ENCODE results near the gene CRADD. TPM values are rescaled to one million over a fixed set of nuclear protein-coding genes. Genes with fewer than 3 reads are reported as not detected.

The CRADD gene
- total and polyA plus RNA-seq, 10 of the 15 experiments (the other 5 are each of a cell fraction or from before 2014, with no cell fraction given) = 7.6 to 15.5 (median 11.7) TPM

DNA sequence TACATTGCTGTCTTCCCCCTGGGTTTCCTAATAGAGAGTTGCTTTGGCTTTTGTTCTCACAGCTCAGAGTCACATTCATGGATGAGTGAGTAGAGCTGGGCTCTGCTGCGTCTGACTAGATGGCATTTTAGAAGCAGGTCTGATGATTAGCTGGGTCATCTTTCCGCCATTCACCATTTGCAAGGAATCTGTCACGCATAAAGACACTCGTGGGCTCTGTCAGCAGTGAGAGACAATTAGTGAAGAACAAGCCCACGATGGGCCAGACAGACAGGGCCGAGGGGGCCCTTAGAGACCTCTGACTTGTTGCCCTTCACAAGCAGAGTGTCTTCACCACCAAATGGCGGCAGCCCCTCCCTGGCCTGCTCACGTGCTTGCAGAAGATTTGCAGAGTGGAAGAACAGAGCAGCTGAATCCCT is 175.0 kb downstream of the CRADD start:
- H3K27me3 ChIP-seq (replicated peaks in 1 of 2; ENCODE audit: control insufficient read depth in 2 of 2, insufficient read depth in 2 of 2, low read length in 1 of 2) = no peaks in the 10 kb centered on the region
- 67% methylated on average over 8 of the region's 8 CpGs for WGBS (ENCODE audit: insufficient coverage, insufficient replicate concordance, low lambda C conversion rate, missing lambda C conversion rate)
- in situ Hi-C loops (cut with MboI) = no loop called here
- H4K20me1 ChIP-seq (ENCODE audit: control insufficient read depth, insufficient read depth) = no peaks in the 10 kb centered on the region
- SMC1A ChIA-PET (ENCODE audit: uncharacterized antibody, unreplicated experiment) = interaction anchor here (1.0 kb wide), 1 partner anchor 50 kb away, joined by 3 read pairs; no protein-coding TSS in a partner anchor
- TF ChIP-seq, protein P1, sequence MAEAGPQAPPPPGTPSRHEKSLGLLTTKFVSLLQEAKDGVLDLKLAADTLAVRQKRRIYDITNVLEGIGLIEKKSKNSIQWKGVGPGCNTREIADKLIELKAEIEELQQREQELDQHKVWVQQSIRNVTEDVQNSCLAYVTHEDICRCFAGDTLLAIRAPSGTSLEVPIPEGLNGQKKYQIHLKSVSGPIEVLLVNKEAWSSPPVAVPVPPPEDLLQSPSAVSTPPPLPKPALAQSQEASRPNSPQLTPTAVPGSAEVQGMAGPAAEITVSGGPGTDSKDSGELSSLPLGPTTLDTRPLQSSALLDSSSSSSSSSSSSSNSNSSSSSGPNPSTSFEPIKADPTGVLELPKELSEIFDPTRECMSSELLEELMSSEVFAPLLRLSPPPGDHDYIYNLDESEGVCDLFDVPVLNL (IDR thresholded peaks at IDR 0.05; ENCODE audit: low read depth, low read length) = no peak
- no peak for FAIRE-seq
- CTCF ChIA-PET = interaction anchor here (0.7 to 1.3 kb wide), 2 partner anchors 250 to 349 kb away, joined by 3 to 4 read pairs; no protein-coding TSS in a partner anchor
- no peak for ATAC-seq
- no peaks in the 10 kb centered on the region for H3K36me3 ChIP-seq (ENCODE audit: control insufficient read depth in 2 of 2, insufficient read depth in 2 of 2, low read length in 1 of 2)
- H3K4me2 ChIP-seq (ENCODE audit: control insufficient read depth, insufficient read depth) = no peak overlapping the region
- H3K9ac ChIP-seq (ENCODE audit: control insufficient read depth, insufficient read depth, low read length) = no peak overlapping the region
- BruUV-seq (replicated peaks) = no TSS peak
- POLR2A ChIA-PET = no interaction called here
- no peak overlapping the region for H3K4me3 ChIP-seq
- intact Hi-C loops (cut with micrococcal nuclease; ENCODE audit: unreplicated experiment) = no loop called here
- no peaks in the 10 kb centered on the region for H3K79me2 ChIP-seq (ENCODE audit: control insufficient read depth, insufficient read depth, low read length)
- H3K27ac ChIP-seq (ENCODE audit: control insufficient read depth, insufficient read depth) = no peak overlapping the region
- no peak for DNase-seq (ENCODE audit: low read depth, low spot score)
- H2AFZ ChIP-seq (ENCODE audit: control insufficient read depth, low read depth, low read length) = no peak overlapping the region
- RAD21 ChIA-PET (ENCODE audit: unreplicated experiment) = no interaction called here
- H3K9me3 ChIP-seq (replicated peaks; ENCODE audit: control insufficient read depth, insufficient read depth, low read length) = no peaks in the 10 kb centered on the region; the same call in 2 of the 3 replicates
- H3K4me1 ChIP-seq (ENCODE audit: control insufficient read depth, insufficient read depth, low read length) = peaks cover 14% of the 10 kb centered on the region

DNA sequence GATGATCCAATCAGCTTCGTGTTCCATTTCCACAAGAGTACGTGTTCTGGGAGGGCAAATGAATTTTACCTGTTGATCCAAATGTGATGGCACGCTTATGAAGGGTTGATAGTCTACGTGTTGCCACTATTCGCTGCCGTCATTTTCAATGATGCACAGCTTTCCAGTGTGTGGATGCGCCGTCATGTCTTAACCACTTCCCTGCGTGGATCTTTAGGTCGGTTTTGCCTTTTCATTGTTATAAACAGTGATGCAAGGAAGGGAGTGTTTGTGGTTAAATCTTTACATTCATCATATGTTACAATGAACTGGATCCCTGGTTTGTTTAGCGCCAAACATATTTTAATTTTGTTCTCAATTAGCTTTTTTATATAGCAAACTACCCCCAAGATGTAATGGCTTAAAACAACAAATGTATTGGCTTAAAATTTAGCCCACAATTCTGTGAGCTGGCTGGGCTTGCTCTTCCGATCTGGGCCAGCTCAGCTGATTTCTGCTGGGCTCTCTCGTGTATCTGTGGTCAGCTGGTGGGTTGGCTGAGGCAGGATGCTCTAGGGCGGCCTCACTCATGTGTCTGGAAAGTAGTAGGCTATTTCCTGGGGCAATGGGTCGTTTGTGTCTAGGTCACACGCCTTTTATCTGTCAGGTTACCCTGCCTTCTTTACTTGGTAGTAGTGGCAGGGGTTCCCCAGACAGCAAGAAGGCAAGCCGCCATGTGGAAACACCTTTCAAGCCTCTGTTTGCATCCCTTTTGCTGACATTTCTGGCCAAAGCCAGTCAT is 176.7 kb downstream of the CRADD start:
- no peak for ATAC-seq
- Histone ChIP-seq H3K36me3 (ENCODE audit: control insufficient read depth in 2 of 2, insufficient read depth in 2 of 2, low read length in 1 of 2) (no peaks in the 10 kb centered on the region), H3K27ac (ENCODE audit: control insufficient read depth, insufficient read depth) (no peak overlapping the region), H3K4me2 (ENCODE audit: control insufficient read depth, insufficient read depth) (no peak overlapping the region), H3K9ac (ENCODE audit: control insufficient read depth, insufficient read depth, low read length) (no peak overlapping the region), H3K79me2 (ENCODE audit: control insufficient read depth, insufficient read depth, low read length) (no peaks in the 10 kb centered on the region), H4K20me1 (ENCODE audit: control insufficient read depth, insufficient read depth) (no peaks in the 10 kb centered on the region), H3K27me3 (replicated peaks in 1 of 2; ENCODE audit: control insufficient read depth in 2 of 2, insufficient read depth in 2 of 2, low read length in 1 of 2) (no peaks in the 10 kb centered on the region), H3K4me1 (ENCODE audit: control insufficient read depth, insufficient read depth, low read length) (peaks cover 3% of the 10 kb centered on the region), H3K9me3 (replicated peaks; ENCODE audit: control insufficient read depth, insufficient read depth, low read length) (no peaks in the 10 kb centered on the region; the same call in 2 of the 3 replicates), H3K4me3 (no peak overlapping the region), H2AFZ (ENCODE audit: control insufficient read depth, low read depth, low read length) (no peak overlapping the region)
- RAD21 ChIA-PET (ENCODE audit: unreplicated experiment) = no interaction called here
- WGBS (ENCODE audit: insufficient coverage, insufficient replicate concordance, low lambda C conversion rate, missing lambda C conversion rate) = 59% methylated on average over 17 of the region's 17 CpGs
- TF ChIP-seq NR2C1 (IDR thresholded peaks at IDR 0.05) (no peak), SREBF1 (IDR thresholded peaks at IDR 0.05; ENCODE audit: low read length) (no peak), IRF4 (IDR thresholded peaks at IDR 0.05; ENCODE audit: low read depth, low read length) (no peak), YY1 (IDR thresholded peaks at IDR 0.05; ENCODE audit: low read depth, low read length) (no peak), NRF1 (conservative IDR thresholded peaks at IDR 0.05; ENCODE audit: low read depth, low read length) (no peak), RCOR1 (conservative IDR thresholded peaks at IDR 0.05; ENCODE audit: low read depth, low read length) (no peak), POLR2AphosphoS2 (IDR thresholded peaks at IDR 0.05; ENCODE audit: low read depth, low read length) (no peak), HDGF (IDR thresholded peaks at IDR 0.05) (no peak), BCL11A (IDR thresholded peaks at IDR 0.05; ENCODE audit: low read depth, low read length) (no peak), RBBP5 (conservative IDR thresholded peaks at IDR 0.05) (no peak), JUND (IDR thresholded peaks at IDR 0.05; ENCODE audit: low read depth, low read length) (no peak), KAT2A (conservative IDR thresholded peaks at IDR 0.05; ENCODE audit: control insufficient read depth, low read depth, low read length) (no peak)
- BruUV-seq (replicated peaks) = no TSS peak
- CTCF ChIA-PET = no interaction called here
- intact Hi-C loops (cut with micrococcal nuclease; ENCODE audit: unreplicated experiment) = no loop called here
- DNase-seq (ENCODE audit: low read depth, low spot score) = no peak
- SMC1A ChIA-PET (ENCODE audit: uncharacterized antibody, unreplicated experiment) = no interaction called here
- FAIRE-seq = no peak
- POLR2A ChIA-PET = interaction anchor here (0.5 to 0.6 kb wide), 2 partner anchors 166 to 1727 kb away, joined by 3 read pairs; no protein-coding TSS in a partner anchor
- in situ Hi-C loops (cut with MboI) = no loop called here

Measured in GM12878 (cell line).